Stimulated activated naive CD8-positive, alpha-beta T cell treated with anti-CD3 and anti-CD28 coated beads, Interleukin-15, amount 100 ng/mL, for 72 hours (primary cell): Measurements from ENCODE around the gene TMED10.
A peak's percentile ranks its signal among the peaks of the same experiment; 100 is the strongest.
"Not testable (repeated sequence)": the region's sequence is repeated elsewhere in the genome, so short reads cannot be mapped to it uniquely, and the experiment has no call there.

ENCODE experiments used
- ATAC-seq: fragments of 150-1000 bp; cut with Tn5 transposase; 2 replicates; pipeline ENCODE4 v1.10.0; 2021; ENCODE audit warnings: mild to moderate bottlenecking, moderate library complexity
- DNase-seq, 2 donors: peaks; one replicate each; pipeline ENCODE4 v3.0.0; 2021 to 2022
- H3K27ac Mint-ChIP-seq, 2 donors: one replicate each; pipeline ENCODE4 v1.8.0; 2022; ENCODE audit warnings: mild to moderate bottlenecking in 2 of 2, mixed read lengths in 2 of 2, moderate library complexity in 2 of 2
- H3K27me3 Mint-ChIP-seq: one replicate; pipeline ENCODE4 v1.8.0; 2022; ENCODE audit warnings: mixed read lengths
- H3K4me1 Mint-ChIP-seq: one replicate; pipeline ENCODE4 v1.8.0; 2022; ENCODE audit warnings: mild to moderate bottlenecking, mixed read lengths
- H3K4me3 Mint-ChIP-seq, 2 donors: one replicate each; pipeline ENCODE4 v1.8.0; 2022; ENCODE audit warnings: mild to moderate bottlenecking in 2 of 2, mixed read lengths in 2 of 2, moderate library complexity in 1 of 2
- H3K9me3 Mint-ChIP-seq, 2 donors: one replicate each; pipeline ENCODE4 v1.8.0; 2022; ENCODE audit warnings: mixed read lengths in 2 of 2

The TMED10 gene

DNA sequence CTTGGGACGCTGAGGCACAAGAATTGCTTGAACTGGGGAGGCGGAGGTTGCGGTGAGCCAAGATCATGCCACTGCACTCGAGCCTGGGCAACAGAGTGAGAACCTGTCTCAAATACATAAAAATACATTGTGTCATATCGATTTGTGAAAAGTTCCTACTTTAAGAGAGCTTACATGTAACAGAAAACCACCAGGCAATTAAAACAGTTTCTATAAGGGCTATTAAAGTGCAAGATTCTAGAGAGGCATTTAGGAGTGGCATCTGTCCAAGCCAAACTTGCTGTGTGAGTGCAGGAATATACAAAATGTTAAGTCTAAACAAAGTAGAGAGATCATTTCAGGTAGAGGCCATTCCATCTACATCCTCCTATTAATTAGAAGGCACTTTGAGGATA is 47.8 kb downstream of the TMED10 start:
- no peak for DNase-seq
- H3K4me3 Mint-ChIP-seq, result peak overlapping the region; percentile 34 to 80
- no peaks in the 10 kb centered on the region for H3K9me3 Mint-ChIP-seq
- H3K27ac Mint-ChIP-seq, result no peak overlapping the region
- ATAC-seq, result no peak
- peaks cover 48% of the 10 kb centered on the region for H3K4me1 Mint-ChIP-seq
- H3K27me3 Mint-ChIP-seq, result no peaks in the 10 kb centered on the region

DNA sequence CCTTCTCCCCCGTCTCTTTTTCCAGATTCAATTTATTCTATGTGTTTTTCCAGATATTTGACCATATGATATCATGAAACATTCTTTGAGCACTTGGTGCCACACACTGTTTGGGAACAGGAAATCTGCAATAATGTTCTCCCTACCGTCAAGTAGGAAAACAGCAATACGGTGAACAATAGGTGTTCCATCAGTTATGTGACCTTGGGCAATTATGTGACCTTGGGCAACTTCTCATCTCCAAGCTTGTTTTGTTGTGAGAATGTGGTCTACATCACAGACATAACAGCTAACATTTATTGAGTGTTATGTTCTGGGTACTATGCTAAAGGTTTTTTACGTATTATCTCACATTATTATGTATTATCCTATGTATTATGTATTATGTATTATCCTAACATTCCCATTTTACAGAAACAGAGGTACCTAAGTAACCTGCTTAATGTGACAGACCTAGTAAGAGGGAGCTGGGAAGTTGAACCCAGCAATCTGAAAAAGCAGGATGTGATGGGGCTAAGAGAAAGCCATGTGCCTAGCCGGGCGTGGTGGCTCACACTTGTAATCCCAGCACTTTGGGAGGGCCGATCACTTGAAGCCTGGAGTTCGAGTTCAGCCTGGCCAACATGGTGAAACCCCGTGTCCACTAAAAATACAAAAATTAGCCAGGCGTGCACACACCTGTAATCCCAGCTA is 48.4 kb downstream of the TMED10 start:
- Mint-ChIP-seq H3K27me3 (no peaks in the 10 kb centered on the region), H3K9me3 (no peaks in the 10 kb centered on the region), H3K27ac (peak overlapping the region; percentile 94 to 99), H3K4me3 (peak overlapping the region; percentile 80 to 95), H3K4me1 (peaks cover 48% of the 10 kb centered on the region)
- ATAC-seq (no peak), DNase-seq (no peak)

DNA sequence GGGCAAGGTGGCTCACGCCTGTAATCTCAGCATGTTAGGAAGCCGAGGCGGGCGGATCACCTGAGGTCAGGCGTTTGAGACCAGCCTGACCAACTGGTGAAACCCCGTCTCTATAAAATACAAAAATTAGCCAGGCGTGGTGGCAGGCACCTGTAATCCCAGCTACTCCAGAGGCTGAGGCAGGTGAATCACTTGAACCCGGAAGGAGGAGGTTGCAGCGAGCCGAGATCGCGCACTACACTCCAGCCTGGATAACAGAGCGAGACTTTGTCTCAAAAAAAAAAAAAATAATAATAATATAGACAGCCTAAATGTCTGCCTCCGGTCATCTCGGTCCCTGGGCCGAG is 49.0 kb downstream of the TMED10 start:
- H3K27ac Mint-ChIP-seq, result peak overlapping the region; percentile 98 to 99
- not testable (repeated sequence) for ATAC-seq, H3K9me3 Mint-ChIP-seq, H3K27me3 Mint-ChIP-seq, DNase-seq
- peak overlapping the region; percentile 80 to 95 for H3K4me3 Mint-ChIP-seq
- peaks cover 45% of the 10 kb centered on the region for H3K4me1 Mint-ChIP-seq

DNA sequence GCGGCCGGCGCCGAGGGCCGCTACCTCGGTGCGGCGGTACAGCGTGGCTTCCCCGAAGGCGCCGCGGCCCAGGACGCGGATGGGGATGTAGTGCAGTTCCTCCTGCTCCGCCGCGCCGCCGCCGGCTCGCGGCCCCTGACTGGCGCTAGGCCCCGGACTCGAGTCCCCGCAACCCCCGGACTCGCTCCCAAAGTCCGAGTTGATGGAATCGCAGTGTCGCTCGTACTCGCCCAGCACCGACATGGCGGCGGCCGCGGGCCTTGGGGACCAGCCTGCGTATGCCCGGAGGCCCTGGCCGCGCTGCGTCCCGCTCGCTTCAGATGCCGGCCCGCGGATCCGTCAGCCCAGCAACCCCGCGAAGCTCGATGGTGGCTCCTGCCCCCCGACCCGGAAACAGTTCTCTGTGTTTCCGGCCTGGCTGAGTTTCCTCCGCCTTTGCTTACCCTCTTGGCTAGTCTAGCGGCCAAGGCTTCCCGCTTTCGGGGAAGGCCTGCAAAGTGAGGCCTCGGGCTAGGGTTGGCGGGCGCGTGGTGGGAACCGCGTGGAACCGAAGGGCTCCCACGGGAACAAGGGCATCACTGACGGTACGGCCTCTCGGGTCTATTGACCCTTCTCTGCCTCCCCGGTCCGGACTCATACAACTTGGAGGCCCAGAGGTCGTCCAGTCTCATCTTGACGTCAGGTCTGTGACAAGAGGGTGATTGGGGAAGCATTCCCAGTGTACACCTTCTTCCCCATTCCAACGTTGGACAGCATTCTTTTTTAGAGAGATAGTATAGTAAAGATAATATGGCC is 49.5 kb downstream of the TMED10 start, which contains the start of gene NEK9:
TSS of gene NEK9 (minus strand) at position 370 of the 795 bp plus-strand sequence. CDS start at position 243, 127 bp downstream.
- H3K9me3 Mint-ChIP-seq, result no peaks in the 10 kb centered on the region
- DNase-seq (peak; percentile 86 to 91), ATAC-seq (peak; percentile 97)
- H3K27ac Mint-ChIP-seq, result peak within 1 kb of the TSS; percentile 99
- peaks cover 40% of the 10 kb centered on the region for H3K4me1 Mint-ChIP-seq
- peak within 1 kb of the TSS; percentile 80 to 95 for H3K4me3 Mint-ChIP-seq
- H3K27me3 Mint-ChIP-seq, result no peaks in the 10 kb centered on the region

DNA sequence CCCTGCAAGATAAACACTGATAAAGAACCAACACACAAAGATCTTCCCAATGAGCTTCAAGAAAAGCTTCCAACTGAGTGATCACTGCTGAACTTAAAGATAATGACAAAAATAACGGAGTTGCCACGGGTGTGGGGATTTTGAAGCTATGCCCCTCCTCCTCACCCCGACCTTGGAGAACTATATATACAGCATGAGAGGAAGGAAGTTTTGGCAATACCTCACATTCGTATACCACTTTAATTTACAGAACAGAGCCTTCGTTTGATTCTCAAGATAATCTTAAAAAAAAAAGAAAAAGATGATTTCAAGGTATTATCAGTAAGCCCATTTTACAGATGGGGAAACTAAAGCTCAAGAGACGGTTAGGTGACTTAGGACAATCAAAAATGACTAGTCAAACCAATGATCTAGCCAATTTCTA is 50.3 kb downstream of the TMED10 start:
- H3K27me3 Mint-ChIP-seq, result no peaks in the 10 kb centered on the region
- peaks cover 43% of the 10 kb centered on the region for H3K4me1 Mint-ChIP-seq
- no peak for ATAC-seq
- DNase-seq, result no peak
- no peaks in the 10 kb centered on the region for H3K9me3 Mint-ChIP-seq
- H3K4me3 Mint-ChIP-seq, result peak overlapping the region; percentile 80 to 95
- H3K27ac Mint-ChIP-seq, result peak overlapping the region; percentile 99

DNA sequence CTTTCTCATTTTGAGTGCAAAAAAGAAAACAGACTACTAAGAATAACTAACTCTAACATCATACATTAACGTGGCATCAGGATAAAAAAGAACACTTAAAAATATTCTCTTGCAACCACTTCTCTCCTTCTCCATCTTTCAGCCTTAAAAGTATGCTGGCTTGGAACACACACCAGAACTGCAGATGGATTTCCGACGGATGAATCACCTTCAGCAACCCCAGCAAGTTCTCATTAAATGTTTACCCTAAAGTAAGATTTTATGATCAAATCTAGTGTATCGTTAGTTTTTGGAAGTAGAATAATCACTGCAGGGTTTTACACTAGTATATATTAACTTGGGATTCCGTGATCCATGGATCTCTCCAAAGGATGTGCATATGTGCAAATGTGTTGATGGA is 50.8 kb downstream of the TMED10 start:
- Mint-ChIP-seq H3K4me3 (peak overlapping the region; percentile 80 to 95), H3K27ac (peak overlapping the region in 1 of 2 donors; percentile 99), H3K4me1 (peaks cover 45% of the 10 kb centered on the region), H3K27me3 (no peaks in the 10 kb centered on the region), H3K9me3 (no peaks in the 10 kb centered on the region)
- ATAC-seq, result no peak
- DNase-seq, result no peak

DNA sequence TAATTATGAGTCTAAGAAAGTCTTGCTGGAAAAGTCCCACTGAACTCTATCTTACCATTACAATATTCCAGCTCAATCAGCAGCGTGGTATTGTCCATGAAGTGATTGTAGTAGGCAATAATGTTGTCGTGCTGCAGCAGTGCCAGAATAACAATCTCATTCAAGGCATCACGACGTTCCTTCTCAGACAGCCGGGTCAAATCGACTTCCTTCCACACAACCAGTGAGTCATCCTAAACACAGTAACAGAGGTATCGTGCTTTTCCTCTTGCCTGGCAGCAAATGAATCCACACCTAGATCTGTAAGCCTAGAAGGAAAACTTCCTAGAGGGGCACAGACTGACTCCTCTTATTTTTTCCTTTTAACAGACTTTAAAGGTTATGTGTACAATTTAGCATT is 52.4 kb downstream of the TMED10 start:
- peak overlapping the region; percentile 64 to 68 for H3K4me3 Mint-ChIP-seq
- DNase-seq, result no peak
- no peaks in the 10 kb centered on the region for H3K9me3 Mint-ChIP-seq
- H3K27me3 Mint-ChIP-seq, result no peaks in the 10 kb centered on the region
- H3K4me1 Mint-ChIP-seq, result peaks cover 45% of the 10 kb centered on the region
- H3K27ac Mint-ChIP-seq, result peak overlapping the region in 1 of 2 donors; percentile 42
- no peak for ATAC-seq

DNA sequence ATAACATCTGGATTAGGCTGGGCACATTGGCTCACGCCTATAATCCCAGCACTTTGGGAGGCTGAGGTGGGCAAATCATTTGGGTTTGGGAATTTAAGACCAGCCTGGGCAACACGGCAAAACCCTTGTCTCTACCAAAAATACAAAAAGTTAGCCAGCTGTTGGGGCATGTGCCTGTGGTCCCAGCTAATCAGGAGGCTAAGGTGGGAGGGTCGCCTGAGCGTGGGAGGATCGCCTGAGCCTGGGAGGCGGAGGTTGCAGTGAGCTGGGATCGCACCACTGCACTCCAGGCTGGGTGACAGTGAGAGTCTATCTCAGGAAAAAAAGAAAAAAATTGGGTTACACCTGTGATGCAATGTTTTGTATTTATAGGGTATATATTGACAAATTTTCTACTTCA is 54.9 kb downstream of the TMED10 start:
- Mint-ChIP-seq H3K9me3 (no peaks in the 10 kb centered on the region), H3K4me1 (peaks cover 32% of the 10 kb centered on the region), H3K4me3 (no peak overlapping the region), H3K27me3 (no peaks in the 10 kb centered on the region), H3K27ac (no peak overlapping the region)
- DNase-seq (no peak), ATAC-seq (no peak)

DNA sequence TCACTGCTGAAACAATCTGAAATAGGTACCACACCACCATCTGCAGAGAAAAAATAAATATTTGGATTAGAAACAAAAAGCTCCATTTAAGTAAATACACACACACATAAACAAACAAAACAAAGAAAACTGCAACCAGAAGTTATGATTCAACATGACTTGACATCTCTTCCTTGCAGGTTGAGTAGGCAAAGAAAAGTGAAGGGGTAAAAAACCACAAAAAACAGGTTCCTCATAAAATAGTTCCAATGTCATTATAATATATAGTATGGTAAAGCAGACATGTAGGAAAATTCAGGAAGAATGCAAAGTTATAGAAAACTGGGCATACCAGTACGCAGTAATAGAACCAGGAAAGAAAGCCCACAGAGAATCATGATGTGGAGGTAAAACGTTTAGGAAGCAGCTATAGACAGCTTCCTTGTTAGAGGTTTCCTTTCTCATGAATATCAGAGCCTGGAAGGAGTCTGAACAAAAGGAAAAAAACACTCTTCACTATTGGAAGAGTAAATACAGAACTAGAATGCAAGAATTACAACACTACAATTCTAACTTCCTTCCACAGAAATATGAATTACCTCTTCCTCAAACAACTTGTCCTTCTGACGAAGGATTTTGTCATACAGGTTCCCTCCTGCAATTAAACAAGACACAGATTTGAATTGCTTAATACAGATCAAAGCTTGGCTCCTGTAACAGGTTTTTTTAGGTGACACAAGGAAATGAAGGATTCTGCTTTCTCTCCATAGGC is 55.7 kb downstream of the TMED10 start:
- no peak for ATAC-seq
- Mint-ChIP-seq H3K27ac (no peak overlapping the region), H3K4me1 (peaks cover 26% of the 10 kb centered on the region), H3K9me3 (no peaks in the 10 kb centered on the region), H3K4me3 (no peak overlapping the region), H3K27me3 (no peaks in the 10 kb centered on the region)
- DNase-seq, result no peak

DNA sequence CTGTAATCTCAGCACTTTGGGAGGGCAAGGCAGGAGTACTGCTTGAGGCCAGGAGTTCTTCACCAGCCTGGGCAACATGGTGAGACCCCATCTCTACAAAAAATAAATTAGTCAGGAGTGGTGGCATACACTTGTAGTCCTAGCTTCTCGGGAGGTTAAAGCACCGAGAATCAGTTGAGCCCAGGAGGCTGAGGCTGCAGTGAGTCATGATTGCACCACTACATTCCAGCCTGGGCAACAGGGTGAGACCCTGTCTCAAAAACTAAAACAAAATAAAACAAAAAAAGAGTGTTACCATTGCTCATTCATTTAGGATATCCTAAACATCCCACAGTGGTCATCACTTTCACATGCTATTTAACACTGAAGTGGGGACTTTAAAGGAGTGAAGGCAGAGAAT is 57.4 kb downstream of the TMED10 start:
- DNase-seq, result no peak
- Mint-ChIP-seq H3K9me3 (no peaks in the 10 kb centered on the region), H3K4me1 (peaks cover 13% of the 10 kb centered on the region), H3K4me3 (no peak overlapping the region), H3K27me3 (no peaks in the 10 kb centered on the region), H3K27ac (no peak overlapping the region)
- ATAC-seq, result no peak

DNA sequence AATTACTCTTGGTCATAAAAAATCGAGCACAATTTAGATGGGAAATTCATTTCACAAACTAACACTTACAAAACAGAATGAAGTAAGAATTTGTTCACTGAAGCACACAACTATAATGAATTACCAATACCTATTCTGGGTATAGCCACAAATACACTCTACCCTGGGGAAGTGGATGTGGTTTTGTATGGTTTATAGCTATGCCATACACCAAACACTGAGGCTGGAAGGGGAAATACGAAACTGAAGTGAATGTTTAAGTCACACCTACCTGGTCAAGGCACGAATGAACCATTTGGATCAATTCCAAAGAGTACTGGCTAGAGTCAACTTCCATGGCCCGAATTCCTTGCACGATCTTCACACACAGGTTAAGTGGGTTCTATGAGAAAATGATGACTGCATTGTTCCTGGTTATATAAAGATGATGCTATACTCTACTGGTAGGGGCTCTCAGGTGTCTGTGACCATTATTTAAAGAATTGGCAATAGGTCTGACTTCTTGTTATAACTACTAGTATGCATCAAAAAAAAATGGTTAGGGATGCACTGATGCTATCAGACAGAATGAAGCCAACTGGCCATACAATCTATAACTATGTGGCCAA is 62.4 kb downstream of the TMED10 start:
- Mint-ChIP-seq H3K4me1 (peaks cover 10% of the 10 kb centered on the region), H3K9me3 (no peaks in the 10 kb centered on the region), H3K27ac (peak overlapping the region in 1 of 2 donors; percentile 46), H3K27me3 (no peaks in the 10 kb centered on the region), H3K4me3 (no peak overlapping the region)
- DNase-seq (no peak), ATAC-seq (peak; percentile 95)

DNA sequence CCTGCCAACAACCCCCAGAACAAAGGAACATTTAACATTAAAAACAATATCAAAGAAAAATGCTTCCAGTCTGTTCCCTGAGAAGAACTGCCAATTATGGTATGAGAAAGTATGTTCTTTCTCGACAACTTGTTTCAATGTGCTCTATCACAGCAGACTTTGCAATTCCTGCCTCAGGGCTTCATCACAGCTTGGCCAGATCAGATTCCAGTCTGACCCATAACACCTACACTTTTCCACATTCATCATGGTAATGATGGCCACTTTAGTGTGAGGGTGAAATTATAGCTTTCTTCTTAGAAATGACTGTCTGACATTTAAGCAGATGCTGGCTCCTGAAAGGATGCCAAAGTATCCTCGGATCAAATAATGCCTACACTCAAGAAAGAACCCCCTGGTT is 66.5 kb downstream of the TMED10 start:
- ATAC-seq (no peak), DNase-seq (no peak)
- Mint-ChIP-seq H3K4me1 (peaks cover 10% of the 10 kb centered on the region), H3K27me3 (no peaks in the 10 kb centered on the region), H3K27ac (no peak overlapping the region), H3K9me3 (no peaks in the 10 kb centered on the region), H3K4me3 (no peak overlapping the region)

DNA sequence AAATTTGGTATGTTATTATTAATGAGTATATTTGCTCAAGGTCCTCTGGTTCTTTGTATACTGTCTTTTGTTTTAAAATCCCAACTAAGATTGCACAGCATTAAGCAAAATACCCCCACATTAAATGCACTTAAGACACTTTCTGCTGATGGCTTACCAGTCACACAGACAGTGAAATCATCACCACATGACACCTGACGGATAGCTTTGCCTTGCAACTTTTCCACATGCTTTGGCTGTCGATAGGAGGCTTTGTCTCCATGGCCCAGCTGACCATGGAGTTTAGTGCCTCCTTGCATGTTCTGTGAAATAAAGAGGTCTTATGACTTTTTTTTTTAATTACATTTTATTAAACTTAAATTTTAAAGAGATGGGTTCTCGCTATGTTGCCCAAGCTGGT is 69.2 kb downstream of the TMED10 start:
- Mint-ChIP-seq H3K9me3 (no peaks in the 10 kb centered on the region), H3K27ac (no peak overlapping the region), H3K4me3 (no peak overlapping the region), H3K27me3 (no peaks in the 10 kb centered on the region), H3K4me1 (no peaks in the 10 kb centered on the region)
- ATAC-seq (no peak), DNase-seq (no peak)

DNA sequence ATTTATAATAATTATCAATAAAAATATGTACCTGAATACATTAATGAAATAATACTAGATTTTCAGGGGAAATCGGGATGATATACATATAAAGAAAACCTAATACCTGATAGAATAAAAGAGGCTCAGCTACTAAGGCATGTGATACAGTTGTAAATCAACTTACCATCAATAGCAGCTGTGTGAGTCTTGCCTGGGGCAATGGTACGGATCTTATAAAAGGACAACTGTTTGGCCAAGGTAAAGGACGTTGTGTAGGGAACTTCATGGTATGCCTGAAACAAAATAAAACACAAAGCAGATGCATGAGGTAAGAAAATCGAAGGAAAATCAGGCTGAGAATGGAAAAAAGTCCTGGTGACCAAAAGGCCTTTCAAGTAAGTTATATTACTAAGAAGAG is 74.9 kb downstream of the TMED10 start:
- no peaks in the 10 kb centered on the region for H3K4me1 Mint-ChIP-seq
- ATAC-seq (no peak), DNase-seq (no peak)
- H3K4me3 Mint-ChIP-seq, result no peak overlapping the region
- no peaks in the 10 kb centered on the region for H3K9me3 Mint-ChIP-seq
- no peak overlapping the region for H3K27ac Mint-ChIP-seq
- no peaks in the 10 kb centered on the region for H3K27me3 Mint-ChIP-seq

DNA sequence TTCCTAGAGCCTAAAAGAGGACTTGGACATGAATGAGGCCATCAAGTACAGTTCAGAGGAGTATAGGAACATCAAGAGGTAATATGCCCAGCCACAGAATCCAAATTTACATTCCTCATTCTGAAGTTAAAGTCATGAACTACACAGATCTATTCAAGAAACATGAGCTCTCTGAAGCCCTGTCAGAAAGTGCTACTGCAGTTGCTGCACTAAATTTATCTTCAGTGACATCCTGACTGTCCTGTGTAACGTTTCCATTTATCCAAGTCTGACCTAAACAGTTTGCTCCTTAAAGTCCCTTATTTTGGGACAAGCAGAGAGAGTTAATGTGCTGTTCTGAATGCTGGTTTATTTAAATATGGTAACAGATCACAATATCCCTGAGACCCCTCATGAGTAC is 77.7 kb downstream of the TMED10 start:
- Mint-ChIP-seq H3K27ac (no peak overlapping the region), H3K9me3 (no peaks in the 10 kb centered on the region), H3K27me3 (no peaks in the 10 kb centered on the region), H3K4me3 (no peak overlapping the region), H3K4me1 (no peaks in the 10 kb centered on the region)
- no peak for DNase-seq
- no peak for ATAC-seq
